Measurements from ENCODE around the gene MAMSTR. TPM values are rescaled to one million over a fixed set of nuclear protein-coding genes. Genes with fewer than 3 reads are reported as not detected.
A peak's percentile ranks its signal among the peaks of the same experiment; 100 is the strongest.

Gene MAMSTR
- total RNA-seq, 1 donor from 2014 or later = 0.78 TPM

- POLR2A ChIA-PET = no interaction called here
- no peak for DNase-seq
- Mint-ChIP-seq H3K27me3 (no peaks in the 10 kb centered on the region), H3K4me3 (no peak overlapping the region), H3K4me1 (peaks cover 7% of the 10 kb centered on the region), H3K27ac (no peak overlapping the region), H3K36me3 (ENCODE audit: low read depth) (no peaks in the 10 kb centered on the region), H3K9me3 (no peaks in the 10 kb centered on the region)
- CTCF ChIA-PET = no interaction called here
- ATAC-seq (ENCODE audit: low read depth) = no peak
- TF ChIP-seq CTCF (IDR thresholded peaks at IDR 0.05) = no peak
- intact Hi-C loops (cut with micrococcal nuclease) = no loop called here
Observed at GRCh38 chr19:48734625-48735024, 15.1 kb upstream of the MAMSTR start.

DNA sequence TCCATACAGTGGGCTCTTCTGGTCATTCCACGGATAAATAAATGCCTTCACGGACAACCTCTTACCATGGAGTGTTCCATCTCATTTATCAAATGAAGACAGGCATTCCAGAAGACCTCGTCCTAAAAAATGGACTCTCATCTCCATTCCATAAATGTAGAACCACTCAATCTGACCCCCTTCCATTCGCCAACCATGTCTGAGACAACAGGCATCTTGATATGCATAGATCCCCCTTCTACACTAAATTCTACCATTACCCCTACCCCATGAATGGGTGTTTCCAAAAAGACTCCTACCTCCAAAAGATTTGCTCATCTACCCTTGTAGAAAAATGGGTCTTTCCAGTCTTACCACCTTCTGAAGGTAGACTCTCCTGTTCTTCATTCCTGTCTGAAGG, 11.9 kb upstream of the MAMSTR start:
- Mint-ChIP-seq H3K9me3 (peaks cover 4% of the 10 kb centered on the region), H3K4me1 (peaks cover 7% of the 10 kb centered on the region), H3K36me3 (ENCODE audit: low read depth) (peaks cover 3% of the 10 kb centered on the region), H3K4me3 (no peak overlapping the region), H3K27me3 (no peaks in the 10 kb centered on the region), H3K27ac (no peak overlapping the region)
- ChIA-PET CTCF (no interaction called here), POLR2A (interaction anchor here (0.6 kb wide), 1 partner anchor 56 kb away, joined by 3 read pairs; no protein-coding TSS in a partner anchor)
- DNase-seq (no peak), ATAC-seq (ENCODE audit: low read depth) (no peak)
- no peak for TF ChIP-seq CTCF (IDR thresholded peaks at IDR 0.05)
- intact Hi-C loops (cut with micrococcal nuclease) = no loop called here

DNA sequence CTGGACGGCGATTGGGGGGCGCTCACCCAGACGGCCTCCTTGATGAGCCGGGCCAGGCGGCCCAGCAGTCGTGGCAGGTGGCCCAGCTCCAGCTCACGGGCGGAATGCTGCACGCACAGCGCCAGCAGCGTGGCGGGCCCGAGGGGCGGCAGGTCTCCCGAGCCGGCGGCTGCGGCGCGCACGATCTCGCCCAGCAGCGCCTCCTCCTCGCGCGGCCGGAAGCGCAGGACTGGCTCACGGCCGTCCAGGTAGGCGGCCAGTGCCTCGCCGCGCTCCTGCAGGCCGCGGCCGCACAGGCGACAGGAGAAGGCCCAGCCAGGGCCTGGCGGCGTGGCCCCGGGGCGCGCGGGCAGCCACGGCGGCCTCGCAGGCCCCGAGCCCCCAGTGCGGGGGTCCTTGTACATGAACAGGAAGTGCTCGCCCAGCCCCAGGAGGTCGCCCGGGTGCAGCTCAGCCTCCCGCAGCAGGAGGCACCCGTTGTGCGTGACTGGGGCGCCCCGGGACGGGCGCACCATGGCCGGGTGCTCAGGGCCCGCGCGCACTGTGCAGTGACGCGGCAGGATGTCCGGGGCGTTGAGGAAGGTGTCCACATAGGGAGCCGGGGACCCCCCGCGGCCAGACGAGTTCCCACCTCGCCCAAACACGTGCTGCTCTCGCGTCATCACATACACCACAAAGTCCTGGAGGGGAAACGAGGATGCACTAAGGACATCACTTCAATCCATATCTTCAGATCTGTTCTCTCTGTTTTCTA, 9.6 kb upstream of the MAMSTR start:
- Mint-ChIP-seq H3K9me3 (peaks cover 13% of the 10 kb centered on the region), H3K27ac (no peak overlapping the region), H3K27me3 (no peaks in the 10 kb centered on the region), H3K4me1 (peaks cover 21% of the 10 kb centered on the region), H3K4me3 (no peak overlapping the region), H3K36me3 (ENCODE audit: low read depth) (peaks cover 8% of the 10 kb centered on the region)
- no peak for TF ChIP-seq CTCF (IDR thresholded peaks at IDR 0.05)
- intact Hi-C loops (cut with micrococcal nuclease) = loop anchor here (10.0 kb wide), 1 partner anchor 726 kb away; the partner anchor contains the start of genes ALDH16A1 and PIH1D1
- DNase-seq (no peak), ATAC-seq (ENCODE audit: low read depth) (no peak)
- ChIA-PET POLR2A (no interaction called here), CTCF (no interaction called here)

- DNase-seq = no peak
- Mint-ChIP-seq H3K36me3 (ENCODE audit: low read depth) (peaks cover 8% of the 10 kb centered on the region), H3K4me1 (peaks cover 23% of the 10 kb centered on the region), H3K27me3 (no peaks in the 10 kb centered on the region), H3K4me3 (no peak overlapping the region), H3K27ac (peak overlapping the region; percentile 64), H3K9me3 (peaks cover 13% of the 10 kb centered on the region)
- ATAC-seq (ENCODE audit: low read depth) = peak; percentile 35
- no peak for TF ChIP-seq CTCF (IDR thresholded peaks at IDR 0.05)
- POLR2A ChIA-PET = interaction anchor here (0.6 to 1.1 kb wide), 3 partner anchors 11 to 235 kb away, joined by 3 to 5 read pairs (median 4); no protein-coding TSS in a partner anchor
- CTCF ChIA-PET = interaction anchor here (1.3 kb wide), 1 partner anchor 244 kb away, joined by 3 read pairs; no protein-coding TSS in a partner anchor
- intact Hi-C loops (cut with micrococcal nuclease) = loop anchor here (10.0 kb wide), 1 partner anchor 728 kb away; the partner anchor contains the start of genes ALDH16A1 and PIH1D1
Observed at GRCh38 chr19:48726556-48726955, 7.0 kb upstream of the MAMSTR start.

Measured in activated B cell treated with CpG ODN at 0.5 μM for 24 hours (primary cell).